ACHN (cell line): Measurements from ENCODE around the gene PURB.
"Not testable (repeated sequence)": the region's sequence is repeated elsewhere in the genome, so short reads cannot be mapped to it uniquely, and the experiment has no call there.

Experiments
- DNase-seq: peaks from one replicate; pipeline ENCODE4 v3.0.0-alpha.2; 2015
- in situ Hi-C: cut with HindIII; loops from 2 replicates; pipeline ENCODE4 v1.10.0; 2017; ENCODE audit warnings: low sequenced_read_pairs, low pct_ligation_motif_present, low pct_unique_long_range_greater_than_20kb

PURB gene

DNA sequence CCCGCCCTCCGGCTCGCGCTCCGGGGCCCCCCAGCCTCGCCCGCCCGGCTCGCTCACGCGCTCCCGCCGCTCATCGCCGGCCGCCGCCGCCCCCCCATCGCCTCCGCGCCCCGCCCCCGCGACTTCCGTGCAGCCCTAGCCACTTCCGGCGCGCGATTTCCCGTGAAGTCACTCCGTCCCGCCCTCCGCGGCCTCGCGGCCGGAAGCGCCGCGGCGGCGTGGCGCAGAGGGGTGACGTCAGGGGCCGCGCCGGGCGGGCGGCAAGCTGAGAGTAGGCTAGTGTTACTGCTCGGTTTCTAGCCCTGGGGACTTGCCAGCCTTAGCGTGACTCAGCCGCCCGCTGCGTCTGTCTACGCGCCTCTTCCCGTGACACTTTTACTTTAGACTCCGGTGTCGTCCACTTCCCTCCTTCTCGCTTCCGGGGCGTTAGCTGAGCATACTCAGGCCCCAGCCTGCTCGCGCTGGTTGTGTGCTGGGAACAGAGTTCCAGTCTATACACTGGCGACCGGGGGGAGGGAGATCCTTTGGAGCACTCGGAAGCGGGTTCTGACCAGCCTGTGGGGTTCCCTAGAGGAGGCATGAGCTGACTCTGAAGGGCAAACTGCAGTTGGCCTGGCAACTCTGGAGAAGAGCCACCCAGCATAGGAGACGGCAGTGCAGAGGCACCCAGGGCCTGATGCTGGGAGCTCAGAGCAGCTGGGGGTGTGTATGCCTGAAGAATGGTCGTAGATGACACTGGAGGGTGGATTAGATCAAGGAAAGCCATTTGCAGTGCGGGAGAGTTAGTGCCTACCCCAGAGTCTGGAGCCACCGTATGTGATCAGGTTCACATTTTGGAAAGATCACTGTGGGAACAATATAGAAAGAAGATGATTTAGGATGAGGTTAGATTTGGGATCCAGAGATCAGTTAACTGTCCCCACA lies at the start of gene PURB:
Gene PURB (minus strand): TSS at position 137 of the 924 bp plus-strand sequence. CDS start 182 bp downstream, outside the sequence.
- peak; percentile 99 for DNase-seq
- in situ Hi-C loops: no loop called here

DNA sequence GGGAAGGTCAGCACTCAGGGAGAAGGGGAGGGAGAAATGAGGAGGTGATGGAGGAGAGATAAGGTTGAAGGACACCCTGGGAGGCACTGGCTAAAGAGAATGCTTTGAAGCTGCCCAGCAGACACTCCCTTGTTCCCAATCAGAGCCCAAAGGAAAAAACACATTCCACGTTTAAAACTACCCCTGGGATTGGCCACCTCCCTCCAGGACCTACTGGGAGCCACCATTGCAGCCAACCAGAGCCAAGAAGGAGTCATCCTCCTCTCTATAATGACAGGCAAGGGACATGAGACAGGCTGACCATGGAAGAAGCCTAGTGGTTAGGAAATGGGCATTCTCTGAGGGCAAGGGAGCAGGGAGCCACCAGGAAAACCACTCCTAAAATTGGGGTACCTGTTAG lies 49.7 kb upstream of the PURB start:
- DNase-seq: no peak
- in situ Hi-C loops: no loop called here

DNA sequence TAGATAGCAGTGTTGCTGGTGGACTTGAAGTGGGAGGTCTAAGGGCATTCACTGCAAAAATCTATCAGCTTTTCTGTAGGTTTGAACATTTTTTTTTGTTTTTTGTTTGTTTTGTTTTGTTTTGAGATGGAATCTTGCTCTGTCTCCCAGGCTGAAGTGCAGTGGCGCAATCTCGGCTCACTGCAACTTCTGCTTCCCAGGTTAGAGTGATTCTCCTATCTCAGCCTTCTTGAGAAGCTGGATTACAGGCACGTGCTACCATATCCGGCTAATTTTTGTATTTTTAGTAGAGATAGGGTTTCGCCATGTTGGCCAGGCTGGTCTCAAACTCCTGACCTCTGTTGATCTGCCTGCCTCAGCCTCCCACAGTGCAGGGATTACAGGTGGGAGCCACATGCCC lies 49.2 kb upstream of the PURB start:
- in situ Hi-C loops, DNase-seq: not testable (repeated sequence)

DNA sequence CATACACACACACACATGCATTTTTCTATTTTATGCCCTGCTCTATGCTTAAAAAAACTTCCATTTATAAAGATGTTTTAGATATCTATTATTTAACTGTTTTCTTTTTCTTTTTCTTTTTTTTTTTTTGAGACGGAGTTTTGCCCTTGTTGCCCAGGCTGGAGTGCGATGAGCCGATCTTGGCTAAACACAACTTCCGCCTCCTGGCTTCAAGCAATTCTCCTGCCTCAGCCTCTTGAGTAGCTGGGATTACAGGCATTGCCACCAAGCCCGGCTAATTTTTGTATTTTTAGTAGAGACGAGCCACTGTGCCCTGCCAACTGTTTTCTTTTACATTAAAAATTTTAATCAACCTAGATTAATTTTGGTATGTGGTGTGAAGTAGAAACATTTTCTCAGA lies 45.6 kb upstream of the PURB start:
- no peak for DNase-seq
- in situ Hi-C loops: no loop called here

DNA sequence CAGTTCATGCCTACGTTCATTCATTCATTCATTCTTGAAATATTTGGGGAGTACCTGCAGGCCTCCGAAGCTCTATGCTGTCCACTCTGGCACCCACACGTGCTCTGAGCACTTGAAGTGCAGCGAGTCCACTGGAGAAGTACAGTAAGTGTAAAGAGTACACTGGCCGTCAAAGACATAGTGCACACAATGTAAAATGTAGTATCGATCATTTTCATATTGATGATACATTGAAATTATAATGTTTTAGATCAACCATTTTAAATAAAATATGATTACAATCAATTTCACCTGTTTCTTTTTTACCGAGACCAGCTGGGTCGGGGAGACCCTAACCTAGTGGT lies 37.0 kb upstream of the PURB start:
- DNase-seq: no peak
- in situ Hi-C loops: no loop called here

DNA sequence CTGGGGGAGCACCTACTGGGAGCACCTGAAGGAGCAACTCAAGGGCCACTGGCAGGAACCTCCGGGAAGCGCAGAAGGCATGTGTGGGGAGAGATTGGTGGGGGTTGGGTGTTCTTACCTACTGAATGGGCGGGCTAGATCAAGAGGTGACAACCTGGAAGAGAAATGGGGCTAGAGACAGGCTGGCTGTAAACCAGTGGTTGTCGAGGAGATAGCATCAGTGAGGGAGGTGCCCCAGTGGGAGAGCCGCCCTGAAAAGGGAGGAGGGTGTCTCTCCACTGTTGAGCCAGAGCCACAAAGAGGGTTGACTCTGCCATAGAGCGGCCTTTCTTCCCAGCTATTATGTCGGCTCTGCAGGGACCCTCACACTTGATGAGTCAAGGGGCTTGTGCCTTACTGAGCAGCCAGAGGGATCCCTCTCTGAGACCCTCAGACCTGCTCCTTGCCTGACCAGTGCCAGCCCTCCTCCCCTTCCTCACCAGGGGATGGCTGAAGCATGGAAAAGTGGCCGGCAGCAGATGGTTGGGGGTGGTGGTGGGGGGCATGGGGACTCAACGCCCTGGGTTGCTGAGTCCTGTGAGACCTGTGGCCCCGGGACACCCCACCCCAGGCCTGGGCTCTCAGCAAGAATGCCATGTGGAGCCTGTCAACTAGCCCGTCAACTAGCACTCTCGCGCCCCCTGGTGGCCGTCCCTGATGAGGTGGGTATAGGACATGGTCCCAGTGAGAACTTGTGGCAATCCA lies 36.4 kb upstream of the PURB start:
- DNase-seq: peak; percentile 82
- in situ Hi-C loops: no loop called here

DNA sequence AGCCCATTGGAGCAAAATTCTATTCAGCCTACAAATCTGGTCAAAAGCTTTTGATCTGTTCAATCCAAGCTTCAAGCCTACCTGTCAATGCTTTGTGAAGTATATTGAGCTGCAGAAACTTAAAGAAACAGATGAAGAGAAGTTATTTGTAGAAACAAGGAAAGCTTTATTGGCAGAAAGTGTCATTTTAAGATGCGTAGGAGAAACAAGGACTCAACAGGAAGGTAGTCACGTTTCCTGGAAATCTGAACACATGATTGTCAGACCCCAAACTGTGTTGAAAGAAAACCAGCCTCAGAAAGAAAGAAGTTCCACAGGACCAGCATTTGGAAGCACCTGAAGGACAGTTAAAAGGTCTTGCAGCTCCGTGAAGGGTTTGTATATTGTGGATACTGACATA lies 34.8 kb upstream of the PURB start:
- in situ Hi-C loops: no loop called here
- no peak for DNase-seq

DNA sequence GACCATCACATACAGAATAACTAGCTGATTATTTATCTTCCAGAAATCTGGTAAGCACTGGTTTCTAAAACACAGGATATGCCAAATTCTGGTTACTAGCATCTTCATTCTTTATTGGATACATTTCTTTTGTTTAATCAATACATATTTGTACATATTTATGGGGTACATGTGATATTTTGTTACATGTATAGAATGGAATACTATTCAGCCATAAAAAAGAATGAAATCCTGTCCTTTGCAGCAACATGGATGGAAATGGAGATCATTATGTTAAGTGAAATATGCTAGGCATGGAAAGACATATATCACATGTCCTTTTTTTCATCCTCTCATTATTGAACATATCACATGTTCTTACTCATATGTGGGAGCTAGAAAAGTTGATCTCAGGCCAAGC lies 32.7 kb upstream of the PURB start:
- no peak for DNase-seq
- in situ Hi-C loops: no loop called here

DNA sequence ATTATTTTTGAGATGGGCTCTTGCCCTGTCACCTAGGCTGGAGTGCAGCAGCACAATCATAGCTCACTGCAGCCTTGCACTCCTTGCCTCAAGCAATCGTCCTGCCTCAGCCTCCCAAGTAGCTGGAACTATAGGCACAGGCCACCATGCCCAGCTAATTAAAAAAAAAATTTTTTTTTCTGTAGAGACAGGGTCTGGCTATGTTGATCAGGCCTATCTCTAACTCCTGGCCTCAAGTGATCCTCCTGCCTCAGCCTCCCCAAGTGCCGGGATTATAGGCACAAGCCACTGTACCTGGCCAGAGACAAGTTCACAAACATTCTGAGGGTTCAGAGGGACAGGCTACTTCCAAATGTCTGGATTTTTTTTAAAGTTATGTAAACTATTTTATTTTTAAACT lies 32.1 kb upstream of the PURB start:
- in situ Hi-C loops: no loop called here

DNA sequence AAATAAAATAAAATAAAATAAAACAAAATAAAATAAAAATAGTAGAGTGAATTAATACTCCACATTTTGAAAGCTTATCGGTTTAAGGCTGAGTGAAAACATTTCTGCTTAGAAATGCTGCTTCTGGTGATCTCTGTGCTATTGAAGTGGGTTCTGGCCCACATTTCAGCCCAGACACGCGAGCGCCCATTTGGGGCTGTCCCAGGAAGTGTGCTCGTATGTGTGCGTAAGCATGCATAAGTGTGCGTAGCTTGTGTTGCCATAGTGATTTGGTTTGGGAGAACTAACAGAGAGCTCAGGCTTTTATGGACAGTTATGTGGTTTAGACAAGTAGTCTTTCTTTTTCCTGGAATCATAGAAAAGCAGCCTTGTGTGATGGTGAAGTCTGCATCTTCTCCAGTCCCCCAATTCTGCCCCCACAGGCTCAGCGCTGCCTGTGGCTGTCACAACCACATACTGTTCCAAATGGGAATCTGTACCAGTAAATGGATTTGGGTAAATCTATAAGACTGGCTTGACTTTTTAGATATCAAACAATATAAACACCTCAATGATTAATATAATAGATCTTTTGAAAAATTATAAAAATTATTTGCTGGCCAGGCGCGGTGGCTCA lies 29.8 kb upstream of the PURB start:
- no peak for DNase-seq
- in situ Hi-C loops: no loop called here

More for the DNA sequence above, 32.1 kb upstream of the PURB start:
- DNase-seq: no peak

DNA sequence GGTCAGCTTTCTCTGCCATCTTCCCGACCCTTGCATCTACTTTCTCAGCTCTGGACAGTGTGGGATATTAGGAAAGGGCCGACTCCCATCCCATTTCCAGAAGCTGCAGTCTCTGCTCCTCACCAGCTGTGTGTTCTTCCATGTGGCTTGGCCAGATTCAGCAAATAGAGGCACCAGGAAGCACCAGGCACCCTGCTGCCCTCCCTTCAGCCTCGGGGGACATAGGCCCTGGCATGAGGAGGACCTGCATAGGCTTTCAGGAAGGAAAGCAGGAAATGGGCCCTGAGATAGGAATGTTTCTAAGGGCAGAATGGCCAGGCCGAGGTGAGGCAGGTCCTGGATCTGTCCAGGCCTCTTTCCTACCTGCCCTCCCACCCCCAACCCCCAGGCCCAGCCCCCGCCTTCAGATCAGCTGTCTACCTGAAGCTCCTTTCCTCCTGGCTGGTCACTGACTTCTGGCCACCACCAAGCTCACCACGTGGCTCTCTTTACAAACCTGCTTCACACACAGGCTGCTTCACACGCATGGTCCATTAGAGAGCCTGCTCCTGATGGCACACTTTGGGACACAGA lies 27.5 kb upstream of the PURB start:
- in situ Hi-C loops: no loop called here
- DNase-seq: no peak

DNA sequence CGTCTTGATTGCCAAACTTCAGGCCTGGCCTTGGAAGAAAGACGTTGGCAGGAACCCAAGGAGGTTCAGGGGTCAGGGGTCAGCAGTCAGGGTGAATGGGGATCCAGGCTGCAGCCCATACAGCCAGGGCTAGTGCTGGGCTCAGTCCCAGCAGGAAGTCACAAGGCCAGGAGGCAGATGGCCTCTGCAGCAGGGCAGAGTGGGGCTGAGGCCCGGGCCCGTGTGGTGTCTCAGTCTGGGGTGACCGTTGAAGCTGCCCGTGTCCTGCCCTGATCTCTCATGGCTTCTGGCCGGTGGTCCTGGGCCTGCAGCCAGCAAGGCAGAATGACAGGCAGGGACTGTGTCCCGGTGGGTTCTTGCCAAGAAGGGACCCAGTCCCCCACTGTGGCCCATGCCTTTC lies 26.6 kb upstream of the PURB start:
- in situ Hi-C loops: no loop called here
- no peak for DNase-seq

DNA sequence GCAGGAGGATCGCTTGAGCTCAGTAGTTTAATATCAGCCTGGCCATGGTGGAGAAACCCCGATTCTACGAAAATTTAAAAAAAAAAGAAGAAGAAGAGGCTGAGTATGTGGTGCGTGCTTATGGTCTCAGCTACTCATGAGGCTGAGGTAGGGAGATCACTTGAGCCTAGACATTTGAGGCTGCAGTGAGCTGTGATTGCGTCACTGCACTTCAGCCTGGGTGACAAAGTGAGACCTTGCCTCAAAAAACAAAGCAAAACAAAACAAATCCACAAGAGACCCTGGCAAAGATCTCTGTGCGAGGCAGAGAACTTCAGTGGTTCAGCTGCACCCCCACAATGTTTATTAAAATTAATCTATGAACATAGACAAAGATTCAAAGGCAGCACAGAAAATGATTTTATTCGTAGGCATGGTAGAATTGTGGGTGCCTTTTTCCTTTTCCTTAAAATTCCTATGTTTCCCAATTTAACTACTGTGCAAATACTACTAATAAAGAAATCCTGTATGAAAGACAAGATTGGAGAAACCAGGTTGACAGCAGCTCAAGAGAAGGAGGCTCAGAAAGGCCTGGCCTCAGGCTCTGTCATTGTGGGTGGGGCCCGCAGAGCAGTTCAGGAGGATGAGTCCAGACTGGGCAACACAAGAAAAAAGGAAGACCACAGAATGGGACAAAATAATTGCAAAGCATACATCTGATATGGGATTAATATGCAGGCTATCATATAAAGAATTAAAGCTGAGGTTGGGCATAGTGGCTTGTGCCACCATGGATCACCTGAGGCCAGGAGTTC lies 24.5 kb upstream of the PURB start:
- no peak for DNase-seq
- in situ Hi-C loops: no loop called here

DNA sequence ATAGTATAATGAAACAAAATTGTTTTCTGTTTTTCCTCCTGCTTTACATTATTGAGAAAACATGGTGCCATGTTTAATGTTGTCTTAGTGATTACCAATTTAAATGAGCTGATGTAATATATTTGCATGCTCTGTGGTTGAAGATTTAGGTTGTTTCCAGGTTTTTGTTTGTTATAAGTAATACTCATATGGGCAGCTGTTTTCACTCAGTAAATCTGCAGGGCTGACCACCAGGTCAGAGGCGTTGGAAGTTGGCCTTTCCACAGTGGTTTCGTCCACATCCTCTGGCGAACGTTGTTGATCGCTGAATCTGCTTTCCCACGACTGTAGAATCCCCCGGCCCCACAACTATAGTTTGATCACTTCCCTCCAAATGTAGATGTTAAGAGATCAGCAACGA lies 21.6 kb upstream of the PURB start:
- no peak for DNase-seq
- in situ Hi-C loops: no loop called here

DNA sequence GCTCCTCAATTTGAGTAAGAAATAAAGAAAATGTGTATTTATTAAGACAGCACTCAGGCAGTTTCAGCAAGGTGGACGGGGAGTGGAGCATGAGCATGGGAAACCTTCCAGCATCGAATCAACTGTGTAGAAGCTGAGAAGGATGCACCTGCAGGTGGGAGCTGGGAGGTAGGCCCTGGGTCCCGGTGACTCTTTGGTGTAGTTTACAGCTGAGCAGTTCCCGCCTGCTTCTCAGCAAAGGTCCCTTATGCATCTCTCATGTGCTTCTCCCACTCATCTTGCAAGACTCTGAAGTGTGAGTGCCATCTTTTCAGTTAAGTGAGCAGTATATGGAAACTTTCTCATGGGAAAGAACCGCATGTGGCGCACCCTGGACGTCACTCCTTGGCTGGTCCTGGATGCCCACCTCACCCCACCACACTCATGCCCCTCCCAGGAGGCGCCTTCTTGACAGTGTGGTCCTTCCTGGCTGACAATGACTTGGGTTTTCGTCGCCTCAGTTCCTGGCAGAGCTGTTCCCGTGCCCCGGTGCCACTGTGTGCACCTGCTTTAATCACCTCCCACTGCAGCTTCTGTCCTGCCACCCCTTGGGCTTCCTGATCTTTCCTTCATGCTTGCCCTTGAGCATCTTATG lies 19.8 kb upstream of the PURB start:
- DNase-seq: no peak

DNA sequence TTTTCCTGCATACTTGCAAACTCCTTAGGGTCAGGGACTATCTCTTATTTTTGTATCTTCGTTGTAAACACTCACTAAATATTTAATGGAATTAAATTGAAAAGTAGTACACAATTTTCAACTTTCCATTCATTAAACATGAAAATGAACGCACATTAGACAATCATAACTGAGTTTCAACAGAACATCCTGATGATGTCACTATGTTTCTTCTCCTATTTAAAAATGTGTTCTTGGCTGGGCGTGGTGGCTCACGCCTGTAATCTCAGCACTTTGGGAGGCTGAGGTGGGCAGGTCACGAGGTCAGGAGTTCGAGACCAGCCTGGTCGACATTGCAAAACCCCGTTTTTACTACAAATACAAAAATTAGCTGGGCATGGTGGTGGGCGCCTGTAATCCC lies 14.1 kb upstream of the PURB start:
- in situ Hi-C loops: no loop called here
- DNase-seq: no peak

More for the DNA sequence above, 19.8 kb upstream of the PURB start:
- in situ Hi-C loops: no loop called here

DNA sequence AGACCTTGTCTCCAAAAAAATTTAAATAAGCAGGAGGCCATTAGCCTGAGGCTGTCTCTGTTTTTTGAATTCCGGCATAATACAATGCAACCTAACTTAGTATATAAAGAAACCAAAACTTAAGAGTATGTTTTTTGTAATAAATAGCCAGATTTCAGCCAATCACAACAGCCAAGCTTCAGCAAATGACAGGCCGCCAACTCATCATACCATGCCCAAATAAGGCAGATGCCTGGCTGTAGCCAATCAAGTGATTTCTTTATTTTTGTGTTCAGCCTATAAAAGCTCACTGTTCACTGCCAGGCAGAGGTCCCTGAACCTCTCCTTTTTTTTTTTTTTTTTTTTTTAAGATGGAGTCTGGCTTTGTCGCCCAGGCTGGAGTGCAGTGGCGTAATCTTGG lies 12.7 kb upstream of the PURB start:
- DNase-seq: no peak
- in situ Hi-C loops: no loop called here

DNA sequence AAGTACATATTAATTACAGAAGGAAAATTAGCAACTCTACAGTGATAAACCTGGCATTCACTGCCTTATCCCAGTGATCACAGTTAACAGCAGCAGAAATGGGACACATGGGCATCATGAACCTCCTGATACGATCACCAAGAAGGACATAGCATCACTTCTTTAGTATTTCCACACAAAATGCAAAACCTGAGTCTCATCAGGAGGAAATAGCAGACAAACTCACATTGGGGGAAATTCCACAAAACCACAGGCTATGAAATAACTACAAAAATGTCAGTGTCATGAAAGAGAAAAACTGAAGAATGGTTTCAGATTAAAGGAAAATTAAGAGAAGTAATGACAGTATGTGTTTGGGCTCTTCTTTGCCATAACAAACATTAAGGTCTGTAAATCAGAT lies 12.0 kb upstream of the PURB start:
- in situ Hi-C loops: no loop called here
- DNase-seq: no peak
